HS-27A (cell line): Measurements from ENCODE around the gene PLS1.
"Not testable (repeated sequence)": the region's sequence is repeated elsewhere in the genome, so short reads cannot be mapped to it uniquely, and the experiment has no call there.

Experiments used
- DNase-seq: peaks from one replicate; pipeline ENCODE4 v3.0.0-alpha.2; 2012; ENCODE audit warnings: low read depth, missing footprints

PLS1 gene

GRCh38 chr3:142596726-142597088 is 514 bp downstream of the PLS1 start:
- no peak for DNase-seq

GRCh38 chr3:142597906-142598305 is 1.7 kb downstream of the PLS1 start:
- no peak for DNase-seq

DNA sequence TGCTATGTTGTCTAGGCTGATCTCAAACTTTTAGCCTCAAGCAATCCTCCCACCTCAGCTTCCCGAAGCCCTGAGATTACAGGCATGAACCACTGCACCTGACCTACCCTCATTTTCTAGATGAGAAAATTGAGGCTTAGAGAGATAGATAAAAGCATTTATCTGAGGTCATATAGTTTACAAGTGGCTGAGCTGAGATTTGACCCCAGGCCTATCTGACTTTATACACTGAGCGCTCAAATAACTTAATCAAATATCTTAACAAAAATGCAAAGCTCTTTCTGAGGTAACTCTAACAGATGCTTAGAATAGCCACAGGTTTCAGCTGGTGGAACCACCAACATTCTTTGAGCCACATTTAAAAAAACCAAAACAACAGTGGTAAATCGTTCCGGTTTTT is 5.5 kb downstream of the PLS1 start:
- DNase-seq: no peak

DNA sequence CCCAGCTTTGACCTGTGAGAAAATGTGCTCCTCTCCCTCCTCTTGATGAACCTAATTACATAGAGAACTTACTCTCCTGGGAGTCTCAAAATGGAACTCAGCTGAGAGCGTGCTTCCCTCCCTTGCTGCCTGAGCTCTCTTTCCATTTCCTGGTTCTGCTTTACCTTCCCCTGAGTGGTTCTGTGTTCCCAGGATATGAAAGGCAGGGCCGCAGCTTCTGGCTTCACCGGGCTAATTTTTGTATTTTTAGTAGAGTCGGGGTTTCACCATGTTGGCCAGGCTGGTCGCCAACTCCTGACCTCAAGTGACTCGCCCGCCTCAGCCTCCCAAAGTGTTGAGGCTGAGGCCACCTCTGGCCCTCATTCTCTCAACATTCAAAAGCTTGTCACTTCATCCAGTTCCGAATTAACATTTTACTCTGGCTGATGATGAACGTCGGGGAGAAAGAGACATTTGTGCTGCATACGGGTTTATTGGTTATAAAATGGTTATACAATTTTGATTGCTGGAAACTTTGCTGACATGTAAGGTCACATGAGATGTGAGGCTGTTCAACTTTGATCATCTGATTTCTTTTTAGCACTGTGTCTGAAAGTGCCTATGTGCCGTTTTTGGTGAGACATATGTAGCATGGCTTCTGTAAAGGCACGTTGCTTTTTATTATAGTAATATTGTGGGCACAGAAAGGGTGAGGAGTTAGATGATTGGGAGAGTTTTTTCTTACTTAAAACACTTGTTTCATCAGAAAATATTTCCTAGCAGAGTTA is 6.6 kb downstream of the PLS1 start:
- no peak for DNase-seq

GRCh38 chr3:142603386-142603705 is 7.2 kb downstream of the PLS1 start:
- DNase-seq: not testable (repeated sequence)

- no peak for DNase-seq
Observed at GRCh38 chr3:142604940-142605339, 8.7 kb downstream of the PLS1 start.

DNA sequence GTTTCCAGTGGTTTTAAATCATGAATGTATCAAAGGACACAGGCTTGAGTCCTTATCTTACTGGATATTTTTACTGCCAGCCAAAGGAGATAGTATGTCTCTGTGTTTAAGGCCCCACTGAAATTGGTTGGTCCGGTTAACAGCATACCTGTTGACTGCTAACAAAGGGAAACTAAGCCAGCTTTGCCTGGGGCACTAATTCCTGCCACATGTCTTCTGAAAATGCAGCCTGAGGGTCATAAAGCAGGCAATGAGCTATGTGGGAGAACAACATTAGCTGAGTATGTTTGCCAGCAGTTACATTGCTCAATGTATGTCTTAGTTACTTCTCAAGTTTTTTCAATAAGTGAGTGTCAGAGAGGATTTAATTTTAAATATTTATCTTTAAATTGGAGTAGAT is 12.4 kb downstream of the PLS1 start:
- DNase-seq: no peak

DNA sequence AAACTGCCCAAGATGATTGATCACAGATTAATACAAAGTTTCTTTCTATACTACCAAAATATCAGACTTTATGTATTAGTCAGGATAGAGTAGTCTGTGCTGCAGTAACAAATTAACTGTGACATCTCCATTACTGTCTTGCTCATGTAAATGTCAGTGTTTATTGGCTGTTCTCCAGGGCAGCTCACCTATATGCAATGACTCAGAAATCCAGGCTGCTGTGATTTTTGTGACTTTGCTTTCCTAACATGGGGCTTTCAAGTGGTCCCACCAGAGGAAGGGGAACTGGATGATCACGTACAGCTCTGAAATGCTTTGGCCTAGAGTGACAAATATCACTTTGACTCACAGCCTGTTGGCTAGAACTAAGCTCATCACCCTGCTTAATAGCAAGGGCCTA is 12.9 kb downstream of the PLS1 start:
- no peak for DNase-seq

GRCh38 chr3:142611206-142611605 is 15.0 kb downstream of the PLS1 start:
- no peak for DNase-seq

- DNase-seq: no peak
Observed at GRCh38 chr3:142613491-142613890, 17.3 kb downstream of the PLS1 start.

GRCh38 chr3:142614059-142614626 is 17.9 kb downstream of the PLS1 start:
- no peak for DNase-seq

- DNase-seq: no peak
Observed at GRCh38 chr3:142615171-142615570, 19.0 kb downstream of the PLS1 start.

- no peak for DNase-seq
Observed at GRCh38 chr3:142618917-142619461, 22.8 kb downstream of the PLS1 start.

- no peak for DNase-seq
Observed at GRCh38 chr3:142622405-142622804, 26.2 kb downstream of the PLS1 start.

GRCh38 chr3:142623194-142623593 is 27.0 kb downstream of the PLS1 start:
- no peak for DNase-seq

GRCh38 chr3:142624341-142625152 is 28.4 kb downstream of the PLS1 start:
- no peak for DNase-seq

DNA sequence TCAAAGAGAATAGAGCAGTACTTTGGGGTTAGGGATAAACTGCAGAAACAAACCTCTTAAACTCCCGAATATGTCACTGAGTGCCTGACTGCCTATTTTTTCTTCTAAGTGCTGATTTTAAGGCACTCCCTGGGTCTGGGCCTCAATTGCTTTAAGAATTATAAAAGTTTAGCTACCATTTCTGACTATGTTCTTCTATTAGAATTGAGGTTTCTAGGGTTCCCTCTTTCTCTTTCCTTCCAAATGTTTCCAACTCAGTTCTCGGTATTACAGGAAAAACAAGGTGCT is 28.9 kb downstream of the PLS1 start:
- no peak for DNase-seq

DNA sequence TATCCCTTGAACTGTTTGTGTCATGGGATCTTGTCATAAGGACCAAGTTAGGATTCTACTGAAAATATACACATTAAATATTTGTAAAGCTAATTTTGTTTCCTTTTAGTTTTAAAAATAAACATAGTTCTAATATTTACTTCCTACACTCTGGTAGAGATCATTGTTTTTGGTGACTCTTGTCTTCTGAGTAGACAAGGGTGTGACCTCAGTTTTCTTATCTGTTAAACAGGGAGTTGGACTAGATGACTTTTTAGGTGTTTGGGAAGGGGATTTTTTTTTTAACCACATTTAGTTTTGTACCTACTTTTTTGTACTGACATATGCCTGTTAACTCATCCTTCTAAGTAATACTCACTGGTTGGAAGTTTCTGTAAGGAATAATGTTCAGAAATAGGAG is 30.8 kb downstream of the PLS1 start:
- DNase-seq: no peak

- no peak for DNase-seq
Observed at GRCh38 chr3:142628801-142629200, 32.6 kb downstream of the PLS1 start.

GRCh38 chr3:142633073-142633472 is 36.9 kb downstream of the PLS1 start:
- DNase-seq: no peak

- no peak for DNase-seq
Observed at GRCh38 chr3:142636050-142636449, 39.9 kb downstream of the PLS1 start.

- DNase-seq: no peak
Observed at GRCh38 chr3:142636664-142637063, 40.5 kb downstream of the PLS1 start.

GRCh38 chr3:142638291-142638690 is 42.1 kb downstream of the PLS1 start:
- DNase-seq: no peak
